Gastrocnemius medialis (tissue), 4 donors: ENCODE results near the gene ADAM17.

Experiments used
- POLR2A ChIP-seq, 2 donors: fragments of 450-650 bp; IDR thresholded peaks; one replicate each; pipeline ENCODE4 v1.6.1; 2017; ENCODE audit warnings: antibody characterized with exemption in 2 of 2, mild to moderate bottlenecking in 2 of 2, moderate library complexity in 2 of 2
- TF ChIP-seq, protein P1 (sequence below), 5 experiments: fragments of 450-650 bp in 3 of 5; fragments of 200-600 bp in 2 of 5; sonication (generic) in 2 of 5; IDR thresholded peaks in 4 of 5; conservative IDR thresholded peaks in 1 of 5; 1 replicate in 4 of 5; 2 replicates in 1 of 5; pipeline ENCODE4 v1.5.1; 2016 to 2019; ENCODE audit warnings: antibody characterized with exemption in 5 of 5, mild to moderate bottlenecking in 3 of 5, moderate library complexity in 3 of 5

DNA sequence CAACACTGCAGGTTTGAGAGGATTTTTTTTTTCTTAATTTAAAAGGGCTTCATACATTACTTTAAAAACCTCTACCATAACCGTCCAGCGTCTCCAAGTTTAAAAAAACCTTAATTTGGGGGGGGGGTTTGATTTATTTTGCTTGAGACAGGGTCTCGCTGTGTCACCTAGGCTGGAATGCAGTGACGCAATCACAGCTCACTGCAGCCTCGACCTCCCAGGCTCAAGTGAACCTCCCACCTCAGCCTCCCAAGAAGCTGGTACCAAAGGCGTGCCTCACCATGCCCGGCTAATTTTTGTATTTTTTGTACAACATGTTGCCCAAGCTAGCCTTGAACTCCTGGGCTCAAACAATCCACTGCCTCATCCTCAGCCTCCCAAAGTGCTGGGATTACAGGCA lies 36.9 kb downstream of the ADAM17 start:
- no peak for TF ChIP-seq POLR2A (IDR thresholded peaks at IDR 0.05)
- TF ChIP-seq, protein P1, sequence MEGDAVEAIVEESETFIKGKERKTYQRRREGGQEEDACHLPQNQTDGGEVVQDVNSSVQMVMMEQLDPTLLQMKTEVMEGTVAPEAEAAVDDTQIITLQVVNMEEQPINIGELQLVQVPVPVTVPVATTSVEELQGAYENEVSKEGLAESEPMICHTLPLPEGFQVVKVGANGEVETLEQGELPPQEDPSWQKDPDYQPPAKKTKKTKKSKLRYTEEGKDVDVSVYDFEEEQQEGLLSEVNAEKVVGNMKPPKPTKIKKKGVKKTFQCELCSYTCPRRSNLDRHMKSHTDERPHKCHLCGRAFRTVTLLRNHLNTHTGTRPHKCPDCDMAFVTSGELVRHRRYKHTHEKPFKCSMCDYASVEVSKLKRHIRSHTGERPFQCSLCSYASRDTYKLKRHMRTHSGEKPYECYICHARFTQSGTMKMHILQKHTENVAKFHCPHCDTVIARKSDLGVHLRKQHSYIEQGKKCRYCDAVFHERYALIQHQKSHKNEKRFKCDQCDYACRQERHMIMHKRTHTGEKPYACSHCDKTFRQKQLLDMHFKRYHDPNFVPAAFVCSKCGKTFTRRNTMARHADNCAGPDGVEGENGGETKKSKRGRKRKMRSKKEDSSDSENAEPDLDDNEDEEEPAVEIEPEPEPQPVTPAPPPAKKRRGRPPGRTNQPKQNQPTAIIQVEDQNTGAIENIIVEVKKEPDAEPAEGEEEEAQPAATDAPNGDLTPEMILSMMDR (IDR thresholded peaks at IDR 0.05 in 4 of 5, conservative IDR thresholded peaks at IDR 0.05 in 1 of 5): no peak
